ENCODE data around the gene LARGE1.
"Not testable (repeated sequence)": the region's sequence is repeated elsewhere in the genome, so short reads cannot be mapped to it uniquely, and the experiment has no call there.

Gene LARGE1

GRCh38 chr22:33579448-33580093 is 340.7 kb downstream of the LARGE1 start:
- H3K9me3 Mint-ChIP-seq: no peaks in the 10 kb centered on the region

GRCh38 chr22:33578752-33579151 is 341.5 kb downstream of the LARGE1 start:
- Mint-ChIP-seq H3K36me3 (ENCODE audit: low read depth) (no peaks in the 10 kb centered on the region), H3K4me3 (no peak overlapping the region), H3K27ac (no peak overlapping the region), H3K4me1 (ENCODE audit: low read depth) (no peaks in the 10 kb centered on the region), H3K9me3 (no peaks in the 10 kb centered on the region), H3K27me3 (ENCODE audit: low read depth) (no peaks in the 10 kb centered on the region)
- no peak for DNase-seq (ENCODE audit: low spot score)

More at GRCh38 chr22:33579448-33580093, 340.7 kb downstream of the LARGE1 start:
- Mint-ChIP-seq H3K4me1 (ENCODE audit: low read depth) (no peaks in the 10 kb centered on the region), H3K4me3 (no peak overlapping the region), H3K27ac (no peak overlapping the region), H3K36me3 (ENCODE audit: low read depth) (no peaks in the 10 kb centered on the region), H3K27me3 (ENCODE audit: low read depth) (no peaks in the 10 kb centered on the region)
- DNase-seq (ENCODE audit: low spot score): peak; percentile 13

GRCh38 chr22:33577862-33578411 is 342.3 kb downstream of the LARGE1 start:
- no peaks in the 10 kb centered on the region for H3K9me3 Mint-ChIP-seq
- H3K36me3 Mint-ChIP-seq (ENCODE audit: low read depth): no peaks in the 10 kb centered on the region
- no peak for DNase-seq (ENCODE audit: low spot score)
- no peak overlapping the region for H3K27ac Mint-ChIP-seq
- no peaks in the 10 kb centered on the region for H3K27me3 Mint-ChIP-seq (ENCODE audit: low read depth)
- no peaks in the 10 kb centered on the region for H3K4me1 Mint-ChIP-seq (ENCODE audit: low read depth)
- H3K4me3 Mint-ChIP-seq: no peak overlapping the region

GRCh38 chr22:33576205-33576604 is 344.1 kb downstream of the LARGE1 start:
- H3K27me3 Mint-ChIP-seq (ENCODE audit: low read depth): no peaks in the 10 kb centered on the region
- DNase-seq (ENCODE audit: low spot score): no peak
- H3K9me3 Mint-ChIP-seq: peaks cover 3% of the 10 kb centered on the region
- no peak overlapping the region for H3K27ac Mint-ChIP-seq
- no peak overlapping the region for H3K4me3 Mint-ChIP-seq
- H3K4me1 Mint-ChIP-seq (ENCODE audit: low read depth): no peaks in the 10 kb centered on the region
- H3K36me3 Mint-ChIP-seq (ENCODE audit: low read depth): no peaks in the 10 kb centered on the region

- DNase-seq (ENCODE audit: low spot score): no peak
- H3K9me3 Mint-ChIP-seq: peaks cover 3% of the 10 kb centered on the region
- H3K27me3 Mint-ChIP-seq (ENCODE audit: low read depth): no peaks in the 10 kb centered on the region
- no peaks in the 10 kb centered on the region for H3K36me3 Mint-ChIP-seq (ENCODE audit: low read depth)
- no peaks in the 10 kb centered on the region for H3K4me1 Mint-ChIP-seq (ENCODE audit: low read depth)
- no peak overlapping the region for H3K27ac Mint-ChIP-seq
- H3K4me3 Mint-ChIP-seq: no peak overlapping the region
Measured at GRCh38 chr22:33575771-33576170, 344.5 kb downstream of the LARGE1 start.

GRCh38 chr22:33575041-33575440 is 345.2 kb downstream of the LARGE1 start:
- Mint-ChIP-seq H3K36me3 (ENCODE audit: low read depth) (no peaks in the 10 kb centered on the region), H3K9me3 (peaks cover 3% of the 10 kb centered on the region), H3K4me3 (no peak overlapping the region), H3K27me3 (ENCODE audit: low read depth) (no peaks in the 10 kb centered on the region), H3K4me1 (ENCODE audit: low read depth) (no peaks in the 10 kb centered on the region), H3K27ac (no peak overlapping the region)
- DNase-seq (ENCODE audit: low spot score): no peak

GRCh38 chr22:33573479-33573878 is 346.8 kb downstream of the LARGE1 start:
- Mint-ChIP-seq H3K27ac (no peak overlapping the region), H3K27me3 (ENCODE audit: low read depth) (no peaks in the 10 kb centered on the region)

GRCh38 chr22:33572086-33572485 is 348.2 kb downstream of the LARGE1 start:
- Mint-ChIP-seq H3K36me3 (ENCODE audit: low read depth) (no peaks in the 10 kb centered on the region), H3K4me3 (no peak overlapping the region), H3K4me1 (ENCODE audit: low read depth) (peaks cover 4% of the 10 kb centered on the region), H3K9me3 (peaks cover 9% of the 10 kb centered on the region), H3K27ac (no peak overlapping the region), H3K27me3 (ENCODE audit: low read depth) (no peaks in the 10 kb centered on the region)
- DNase-seq (ENCODE audit: low spot score): no peak

More at GRCh38 chr22:33573479-33573878, 346.8 kb downstream of the LARGE1 start:
- H3K9me3 Mint-ChIP-seq: peaks cover 9% of the 10 kb centered on the region
- no peaks in the 10 kb centered on the region for H3K36me3 Mint-ChIP-seq (ENCODE audit: low read depth)
- no peaks in the 10 kb centered on the region for H3K4me1 Mint-ChIP-seq (ENCODE audit: low read depth)
- DNase-seq (ENCODE audit: low spot score): no peak
- H3K4me3 Mint-ChIP-seq: no peak overlapping the region

- H3K4me3 Mint-ChIP-seq: no peak overlapping the region
- DNase-seq (ENCODE audit: low spot score): no peak
- no peaks in the 10 kb centered on the region for H3K36me3 Mint-ChIP-seq (ENCODE audit: low read depth)
- H3K27ac Mint-ChIP-seq: no peak overlapping the region
- peaks cover 4% of the 10 kb centered on the region for H3K4me1 Mint-ChIP-seq (ENCODE audit: low read depth)
- H3K27me3 Mint-ChIP-seq (ENCODE audit: low read depth): no peaks in the 10 kb centered on the region
- H3K9me3 Mint-ChIP-seq: peaks cover 14% of the 10 kb centered on the region
Measured at GRCh38 chr22:33570110-33570509, 350.2 kb downstream of the LARGE1 start.

GRCh38 chr22:33569559-33569958 is 350.7 kb downstream of the LARGE1 start:
- H3K4me1 Mint-ChIP-seq (ENCODE audit: low read depth): peaks cover 4% of the 10 kb centered on the region
- no peaks in the 10 kb centered on the region for H3K36me3 Mint-ChIP-seq (ENCODE audit: low read depth)
- no peak overlapping the region for H3K4me3 Mint-ChIP-seq
- no peak for DNase-seq (ENCODE audit: low spot score)
- peaks cover 17% of the 10 kb centered on the region for H3K9me3 Mint-ChIP-seq
- no peak overlapping the region for H3K27ac Mint-ChIP-seq
- no peaks in the 10 kb centered on the region for H3K27me3 Mint-ChIP-seq (ENCODE audit: low read depth)

- no peak for DNase-seq (ENCODE audit: low spot score)
- peaks cover 4% of the 10 kb centered on the region for H3K4me1 Mint-ChIP-seq (ENCODE audit: low read depth)
- peaks cover 20% of the 10 kb centered on the region for H3K9me3 Mint-ChIP-seq
- H3K27me3 Mint-ChIP-seq (ENCODE audit: low read depth): no peaks in the 10 kb centered on the region
- H3K27ac Mint-ChIP-seq: no peak overlapping the region
- no peaks in the 10 kb centered on the region for H3K36me3 Mint-ChIP-seq (ENCODE audit: low read depth)
- H3K4me3 Mint-ChIP-seq: no peak overlapping the region
Measured at GRCh38 chr22:33569018-33569417, 351.3 kb downstream of the LARGE1 start.

- H3K4me3 Mint-ChIP-seq; DNase-seq (ENCODE audit: low spot score); H3K27me3 Mint-ChIP-seq (ENCODE audit: low read depth); H3K36me3 Mint-ChIP-seq (ENCODE audit: low read depth); H3K4me1 Mint-ChIP-seq (ENCODE audit: low read depth); H3K27ac Mint-ChIP-seq: not testable (repeated sequence)
- H3K9me3 Mint-ChIP-seq: peaks cover 29% of the 10 kb centered on the region
Measured at GRCh38 chr22:33566495-33566894, 353.8 kb downstream of the LARGE1 start.

- Mint-ChIP-seq H3K4me3 (no peak overlapping the region), H3K27me3 (ENCODE audit: low read depth) (no peaks in the 10 kb centered on the region), H3K27ac (no peak overlapping the region), H3K36me3 (ENCODE audit: low read depth) (no peaks in the 10 kb centered on the region), H3K4me1 (ENCODE audit: low read depth) (peaks cover 4% of the 10 kb centered on the region), H3K9me3 (peaks cover 34% of the 10 kb centered on the region)
- no peak for DNase-seq (ENCODE audit: low spot score)
Measured at GRCh38 chr22:33565580-33565995, 354.7 kb downstream of the LARGE1 start.

GRCh38 chr22:33564683-33565082 is 355.6 kb downstream of the LARGE1 start:
- Mint-ChIP-seq H3K9me3 (peaks cover 37% of the 10 kb centered on the region), H3K27me3 (ENCODE audit: low read depth) (no peaks in the 10 kb centered on the region), H3K36me3 (ENCODE audit: low read depth) (no peaks in the 10 kb centered on the region), H3K27ac (no peak overlapping the region), H3K4me1 (ENCODE audit: low read depth) (peaks cover 4% of the 10 kb centered on the region), H3K4me3 (no peak overlapping the region)
- no peak for DNase-seq (ENCODE audit: low spot score)
